Nephron (organoid): ENCODE results near the gene CRYBB1.
A peak's percentile ranks its signal among the peaks of the same experiment; 100 is the strongest.

Source experiments
- H3K27ac Mint-ChIP-seq, 3 experiments: 2 replicates each; pipeline ENCODE4 v1.8.0; 2020; ENCODE audit warnings: mixed read lengths in 3 of 3, mild to moderate bottlenecking in 2 of 3, moderate library complexity in 1 of 3
- H3K27me3 Mint-ChIP-seq: 2 replicates; pipeline ENCODE4 v1.8.0; 2021; ENCODE audit warnings: low read depth, mild to moderate bottlenecking, moderate library complexity, mixed read lengths
- H3K36me3 Mint-ChIP-seq: 2 replicates; pipeline ENCODE4 v1.8.0; 2020; ENCODE audit warnings: low read depth, mixed read lengths
- H3K4me1 Mint-ChIP-seq: 2 replicates; pipeline ENCODE4 v1.8.0; 2020; ENCODE audit warnings: mixed read lengths
- H3K4me3 Mint-ChIP-seq, 3 experiments: 2 replicates each; pipeline ENCODE4 v1.8.0; 2020; ENCODE audit warnings: mild to moderate bottlenecking in 3 of 3, mixed read lengths in 3 of 3, moderate library complexity in 2 of 3
- H3K9me3 Mint-ChIP-seq: 2 replicates; pipeline ENCODE4 v1.8.0; 2020; ENCODE audit warnings: mixed read lengths
- CTCF ChIP-seq, 3 experiments: fragments of 200-600 bp; sonication (generic); IDR thresholded peaks; one replicate each; pipeline ENCODE4 v1.5.0; 2021; ENCODE audit warnings: antibody characterized with exemption in 3 of 3; ENCODE audit not compliant: unreplicated experiment in 3 of 3

The CRYBB1 gene

GRCh38 chr22:26621663-26622062, 3.8 kb upstream of the CRYBB1 start, which contains the start of gene CRYBA4:
Gene CRYBA4 (plus strand): TSS chr22:26621963. CDS start chr22:26622597, 634 bp downstream.
- Mint-ChIP-seq H3K4me1 (peaks cover 23% of the 10 kb centered on the region), H3K36me3 (no peaks in the 10 kb centered on the region), H3K9me3 (no peaks in the 10 kb centered on the region)

DNA sequence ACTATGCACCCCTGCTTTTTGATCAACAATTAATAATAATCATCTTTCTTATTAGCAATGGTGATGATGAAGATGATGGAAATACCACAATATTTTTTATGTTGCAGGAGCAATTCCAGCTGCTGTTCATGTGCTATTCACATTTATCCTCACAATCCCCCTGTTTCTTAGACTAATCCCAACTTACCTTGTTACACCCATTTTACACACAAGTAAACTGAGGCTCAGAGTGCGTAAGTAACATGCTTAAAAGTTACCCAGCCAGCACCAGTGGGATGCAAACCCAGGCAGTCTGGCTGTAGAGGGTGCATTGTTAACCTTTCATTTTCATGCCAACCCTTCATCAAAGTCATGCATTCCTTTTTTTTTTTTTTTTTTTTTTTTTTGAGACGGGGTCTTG, 2.4 kb upstream of the CRYBB1 start:
- peaks cover 29% of the 10 kb centered on the region for H3K4me1 Mint-ChIP-seq
- no peaks in the 10 kb centered on the region for H3K36me3 Mint-ChIP-seq
- TF ChIP-seq CTCF (IDR thresholded peaks at IDR 0.05; ENCODE audit: unreplicated experiment in 3 of 3): no peak
- H3K27me3 Mint-ChIP-seq: peaks cover 11% of the 10 kb centered on the region
- no peaks in the 10 kb centered on the region for H3K9me3 Mint-ChIP-seq
- peak overlapping the region in 1 of 3 experiments; percentile 13 for H3K27ac Mint-ChIP-seq
- H3K4me3 Mint-ChIP-seq: no peak overlapping the region

More at GRCh38 chr22:26621663-26622062, 3.8 kb upstream of the CRYBB1 start, which contains the start of gene CRYBA4:
- no peak for TF ChIP-seq CTCF (IDR thresholded peaks at IDR 0.05; ENCODE audit: unreplicated experiment in 3 of 3)
- Mint-ChIP-seq H3K4me3 (no peak within 1 kb of the TSS), H3K27me3 (peaks cover 5% of the 10 kb centered on the region), H3K27ac (no peak within 1 kb of the TSS)

GRCh38 chr22:26619510-26619909, 1.7 kb upstream of the CRYBB1 start:
- Mint-ChIP-seq H3K27ac (no peak overlapping the region), H3K36me3 (no peaks in the 10 kb centered on the region), H3K9me3 (no peaks in the 10 kb centered on the region), H3K27me3 (peaks cover 12% of the 10 kb centered on the region), H3K4me1 (peaks cover 31% of the 10 kb centered on the region), H3K4me3 (no peak overlapping the region)
- TF ChIP-seq CTCF (IDR thresholded peaks at IDR 0.05; ENCODE audit: unreplicated experiment in 3 of 3): no peak

- H3K27ac Mint-ChIP-seq: no peak overlapping the region
- H3K4me3 Mint-ChIP-seq: no peak overlapping the region
- no peaks in the 10 kb centered on the region for H3K9me3 Mint-ChIP-seq
- no peak for TF ChIP-seq CTCF (IDR thresholded peaks at IDR 0.05; ENCODE audit: unreplicated experiment in 3 of 3)
- H3K27me3 Mint-ChIP-seq: peaks cover 23% of the 10 kb centered on the region
- H3K36me3 Mint-ChIP-seq: no peaks in the 10 kb centered on the region
- peaks cover 37% of the 10 kb centered on the region for H3K4me1 Mint-ChIP-seq
Observed at GRCh38 chr22:26618455-26618854, 628 bp upstream of the CRYBB1 start.

DNA sequence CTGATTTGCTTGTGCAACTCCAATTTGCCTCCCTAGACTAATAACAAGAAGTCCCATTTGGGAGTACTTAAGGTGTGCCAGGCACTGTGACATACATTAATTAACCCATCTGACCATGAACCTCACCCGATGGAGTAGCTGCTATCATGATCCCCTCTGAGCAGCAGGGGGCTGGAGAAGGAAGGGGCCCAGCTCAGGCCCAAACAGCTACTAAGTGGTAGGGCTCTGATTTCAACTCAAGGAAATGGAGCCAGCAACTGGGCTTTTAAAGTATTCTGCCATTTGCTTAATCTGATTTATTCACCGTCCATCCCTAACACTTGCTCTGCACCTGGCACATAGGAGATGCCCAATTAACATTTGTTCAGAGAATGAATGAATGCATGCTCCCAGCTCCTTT, 1.2 kb downstream of the CRYBB1 start:
- no peak overlapping the region for H3K4me3 Mint-ChIP-seq
- H3K4me1 Mint-ChIP-seq: peaks cover 37% of the 10 kb centered on the region
- no peaks in the 10 kb centered on the region for H3K36me3 Mint-ChIP-seq
- peaks cover 32% of the 10 kb centered on the region for H3K27me3 Mint-ChIP-seq
- H3K27ac Mint-ChIP-seq: peak overlapping the region; percentile 13 to 46 (median 18)
- TF ChIP-seq CTCF (IDR thresholded peaks at IDR 0.05; ENCODE audit: unreplicated experiment in 3 of 3): no peak
- no peaks in the 10 kb centered on the region for H3K9me3 Mint-ChIP-seq

DNA sequence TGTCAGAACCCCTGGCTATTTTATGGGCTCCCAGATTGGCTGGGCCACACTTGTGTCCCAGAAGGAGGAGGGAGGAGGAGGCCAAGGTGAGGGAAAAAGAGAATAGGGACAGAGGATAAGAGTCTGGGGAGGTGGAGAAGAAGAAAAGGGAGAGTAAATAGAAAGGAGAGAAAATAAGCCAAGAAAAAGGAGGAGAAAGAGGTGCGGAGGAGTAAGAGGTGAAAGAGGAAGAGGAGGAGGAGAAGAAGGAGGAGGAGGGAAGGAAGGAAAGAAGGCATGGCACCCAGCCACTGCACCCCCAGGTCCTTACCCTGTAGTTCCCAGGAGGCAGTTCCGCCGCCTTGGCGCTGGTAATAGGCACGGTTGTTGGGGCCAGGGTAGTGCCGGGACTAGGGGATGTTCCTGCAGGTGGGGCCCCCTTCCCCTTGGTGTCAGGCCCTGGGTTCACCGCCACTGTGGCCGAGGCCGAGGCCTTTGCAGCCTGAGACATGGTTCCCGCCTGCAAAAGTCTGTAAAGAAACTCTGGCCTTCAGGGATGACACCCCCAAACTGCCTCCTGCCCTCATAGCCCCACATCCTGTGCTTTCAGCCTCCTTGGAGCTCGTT, 1.9 kb downstream of the CRYBB1 start:
- Mint-ChIP-seq H3K27ac (peak overlapping the region in 2 of 3 experiments; percentile 13 to 18), H3K9me3 (no peaks in the 10 kb centered on the region), H3K4me3 (no peak overlapping the region), H3K27me3 (peaks cover 32% of the 10 kb centered on the region), H3K36me3 (no peaks in the 10 kb centered on the region), H3K4me1 (peaks cover 37% of the 10 kb centered on the region)
- no peak for TF ChIP-seq CTCF (IDR thresholded peaks at IDR 0.05; ENCODE audit: unreplicated experiment in 3 of 3)
